ENCODE results near the gene KDELR1.

Gene KDELR1

DNA sequence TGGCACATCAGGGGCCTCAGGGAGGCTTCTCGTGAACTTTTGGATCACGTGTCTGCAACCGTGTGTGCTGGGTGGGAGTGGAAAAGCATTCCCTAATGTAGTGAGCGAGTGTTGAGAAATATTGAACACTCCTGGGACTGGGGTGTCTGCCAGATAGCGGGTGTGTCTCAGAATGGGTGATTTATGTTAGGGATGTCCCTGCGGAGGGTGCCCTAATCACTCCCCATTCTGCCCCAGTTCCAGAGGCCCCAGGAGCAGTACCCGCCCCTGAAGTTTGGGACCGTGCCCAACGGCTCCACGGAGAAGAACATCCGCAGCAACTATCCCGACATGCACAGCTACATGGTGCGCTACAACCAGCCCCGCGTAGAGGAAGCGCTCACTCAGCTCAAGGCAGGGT lies 30.2 kb upstream of the KDELR1 start:
- ATAC-seq: no peak
- TF ChIP-seq ZNF565 (CRISPR knock-in tag; conservative IDR thresholded peaks at IDR 0.05; ENCODE audit: low read depth): no peak
- TF ChIP-seq GLIS3 (CRISPR knock-in tag; IDR thresholded peaks at IDR 0.05): no peak
- TF ChIP-seq RARB (CRISPR knock-in tag; IDR thresholded peaks at IDR 0.05): no peak
- TF ChIP-seq TSHZ2 (CRISPR knock-in tag; IDR thresholded peaks at IDR 0.05): no peak

DNA sequence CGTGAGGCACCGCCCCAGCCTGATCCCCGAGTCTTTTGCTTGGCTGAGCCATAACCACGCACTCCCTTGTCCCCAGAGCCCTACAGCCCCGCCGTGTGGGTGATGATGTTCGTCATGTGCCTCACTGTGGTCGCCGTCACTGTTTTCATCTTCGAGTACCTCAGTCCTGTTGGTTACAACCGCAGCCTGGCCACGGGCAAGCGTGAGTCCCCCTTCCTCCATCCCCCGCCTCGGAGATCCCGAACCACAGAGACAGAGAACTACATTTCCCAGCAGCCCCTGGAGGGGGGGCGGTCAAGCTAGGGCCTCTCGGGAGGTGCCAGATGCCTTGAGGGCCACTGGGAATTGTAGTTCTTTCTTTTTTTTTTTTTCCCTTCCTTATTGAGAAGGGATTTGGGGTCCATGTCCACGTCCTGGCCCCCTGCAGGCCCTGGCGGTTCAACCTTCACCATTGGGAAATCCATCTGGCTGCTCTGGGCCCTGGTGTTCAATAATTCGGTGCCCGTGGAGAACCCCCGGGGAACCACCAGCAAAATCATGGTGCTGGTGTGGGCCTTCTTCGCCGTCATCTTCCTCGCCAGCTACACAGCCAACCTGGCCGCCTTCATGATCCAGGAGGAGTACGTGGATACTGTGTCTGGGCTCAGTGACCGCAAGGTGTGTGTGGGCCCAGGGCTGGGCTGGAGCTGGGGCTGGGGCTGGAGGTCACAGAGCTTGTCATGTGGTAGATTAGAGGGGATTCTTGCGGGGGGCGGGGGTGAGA lies 28.0 kb upstream of the KDELR1 start:
- peak; percentile 86 for ATAC-seq
- no peak for TF ChIP-seq SNAI2 (CRISPR knock-in tag; IDR thresholded peaks at IDR 0.05)
- TF ChIP-seq BACH2 (CRISPR knock-in tag; IDR thresholded peaks at IDR 0.05; ENCODE audit: borderline replicate concordance): no peak
- TF ChIP-seq ZC3H10 (CRISPR knock-in tag; IDR thresholded peaks at IDR 0.05): no peak
- TF ChIP-seq TOX (CRISPR knock-in tag; IDR thresholded peaks at IDR 0.05; ENCODE audit: borderline replicate concordance): no peak
- TF ChIP-seq ZNF565 (CRISPR knock-in tag; conservative IDR thresholded peaks at IDR 0.05; ENCODE audit: low read depth): no peak
- TF ChIP-seq RARB (CRISPR knock-in tag; IDR thresholded peaks at IDR 0.05): no peak
- TF ChIP-seq OSR1 (CRISPR knock-in tag; IDR thresholded peaks at IDR 0.05): no peak
- TF ChIP-seq ESRRG (CRISPR knock-in tag; IDR thresholded peaks at IDR 0.05): no peak

DNA sequence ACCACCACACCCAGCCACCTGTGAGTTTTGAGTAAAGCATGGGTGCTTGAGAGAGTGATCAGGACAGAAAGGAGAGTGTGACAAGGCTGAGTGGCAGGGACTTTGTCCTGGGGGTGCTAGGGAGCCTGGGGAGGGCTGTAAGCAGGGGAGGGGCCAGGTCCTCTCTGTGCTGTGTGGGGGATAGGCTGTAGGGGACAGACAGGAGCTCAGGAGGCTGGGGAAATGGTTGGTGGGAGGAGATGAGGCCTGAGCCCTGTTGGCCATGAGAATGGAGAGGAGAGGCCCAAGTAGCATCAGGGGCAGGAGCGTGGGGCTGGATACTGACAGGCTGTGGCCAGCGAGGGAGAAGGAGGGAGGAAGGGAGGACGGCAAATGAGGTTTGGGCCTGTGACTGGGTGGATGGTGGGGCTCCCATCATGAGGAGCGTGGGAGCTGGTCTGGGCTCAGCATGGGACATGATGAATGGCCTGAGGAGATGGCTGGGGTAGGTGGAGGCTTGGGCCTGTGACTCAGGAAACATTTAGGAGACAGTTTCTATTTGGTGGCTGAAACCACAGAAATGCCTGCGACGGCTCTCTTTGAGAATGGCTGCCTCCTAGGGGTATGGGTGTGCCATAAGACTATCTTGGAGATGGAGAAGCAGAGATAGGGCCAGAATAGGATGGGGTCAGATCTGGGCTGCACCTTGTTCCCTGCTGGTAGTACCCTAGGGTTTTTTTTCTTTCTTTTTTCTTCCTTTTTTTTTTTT lies 27.1 kb upstream of the KDELR1 start:
- TF ChIP-seq GLIS3 (CRISPR knock-in tag; IDR thresholded peaks at IDR 0.05): no peak
- TF ChIP-seq SNAI2 (CRISPR knock-in tag; IDR thresholded peaks at IDR 0.05): no peak
- TF ChIP-seq BACH2 (CRISPR knock-in tag; IDR thresholded peaks at IDR 0.05; ENCODE audit: borderline replicate concordance): no peak
- no peak for TF ChIP-seq ESRRG (CRISPR knock-in tag; IDR thresholded peaks at IDR 0.05)
- no peak for TF ChIP-seq ZNF70 (CRISPR knock-in tag; IDR thresholded peaks at IDR 0.05)
- no peak for TF ChIP-seq ARNTL (CRISPR knock-in tag; IDR thresholded peaks at IDR 0.05; ENCODE audit: borderline replicate concordance, low read depth)
- no peak for TF ChIP-seq ZNF565 (CRISPR knock-in tag; conservative IDR thresholded peaks at IDR 0.05; ENCODE audit: low read depth)
- peak; percentile 35 for ATAC-seq

DNA sequence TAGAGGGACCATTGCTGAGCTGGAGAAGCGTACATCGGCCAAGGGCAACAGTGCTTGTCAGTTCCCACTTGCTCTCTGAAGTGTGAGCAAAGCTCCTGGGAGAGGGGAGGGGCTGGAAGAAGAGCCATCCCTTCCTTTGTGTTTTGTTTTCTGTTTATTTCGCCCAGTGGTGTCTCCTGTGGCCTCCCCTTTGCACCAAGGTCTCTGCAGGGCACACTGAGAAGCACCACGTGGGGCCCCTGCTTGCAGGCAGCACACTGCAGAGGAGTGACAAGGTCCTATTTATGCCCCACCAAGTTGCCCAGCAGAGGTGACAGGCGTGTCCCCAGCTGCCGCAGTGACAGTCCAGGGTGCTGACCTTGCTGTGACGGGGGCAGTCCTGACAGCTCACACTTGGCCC lies 26.1 kb upstream of the KDELR1 start:
- TF ChIP-seq CSRNP3 (CRISPR knock-in tag; IDR thresholded peaks at IDR 0.05): no peak
- TF ChIP-seq ZNF565 (CRISPR knock-in tag; conservative IDR thresholded peaks at IDR 0.05; ENCODE audit: low read depth): no peak
- ATAC-seq: no peak

DNA sequence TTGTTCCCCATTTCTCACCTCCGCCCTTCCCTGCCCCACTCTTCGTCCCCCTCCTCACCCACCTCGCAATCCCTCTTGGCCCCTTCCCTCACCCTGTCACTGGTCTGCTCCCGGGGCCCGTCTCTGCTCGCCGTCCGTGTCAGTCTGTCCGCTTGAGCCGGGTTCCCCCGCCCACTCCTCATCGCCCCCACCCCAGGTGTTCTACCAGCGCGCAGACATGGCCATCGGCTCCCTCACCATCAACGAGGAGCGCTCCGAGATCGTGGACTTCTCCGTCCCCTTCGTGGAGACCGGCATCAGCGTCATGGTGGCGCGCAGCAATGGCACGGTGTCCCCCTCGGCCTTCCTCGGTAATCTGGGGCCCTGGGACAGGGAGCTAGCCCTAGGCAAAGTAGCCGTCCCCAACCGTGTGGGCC lies 24.5 kb upstream of the KDELR1 start:
- no peak for ATAC-seq
- no peak for TF ChIP-seq ZNF8 (CRISPR knock-in tag; IDR thresholded peaks at IDR 0.05)
- TF ChIP-seq ARNTL (CRISPR knock-in tag; IDR thresholded peaks at IDR 0.05; ENCODE audit: borderline replicate concordance, low read depth): no peak
- TF ChIP-seq ZNF565 (CRISPR knock-in tag; conservative IDR thresholded peaks at IDR 0.05; ENCODE audit: low read depth): no peak
- TF ChIP-seq PATZ1 (CRISPR knock-in tag; IDR thresholded peaks at IDR 0.05; ENCODE audit: borderline replicate concordance): no peak
- no peak for TF ChIP-seq TOX (CRISPR knock-in tag; IDR thresholded peaks at IDR 0.05; ENCODE audit: borderline replicate concordance)
- no peak for TF ChIP-seq SNAI2 (CRISPR knock-in tag; IDR thresholded peaks at IDR 0.05)
- no peak for TF ChIP-seq PPARA (CRISPR knock-in tag; IDR thresholded peaks at IDR 0.05; ENCODE audit: borderline replicate concordance)
- no peak for TF ChIP-seq ESRRG (CRISPR knock-in tag; IDR thresholded peaks at IDR 0.05)
- TF ChIP-seq, protein P1, sequence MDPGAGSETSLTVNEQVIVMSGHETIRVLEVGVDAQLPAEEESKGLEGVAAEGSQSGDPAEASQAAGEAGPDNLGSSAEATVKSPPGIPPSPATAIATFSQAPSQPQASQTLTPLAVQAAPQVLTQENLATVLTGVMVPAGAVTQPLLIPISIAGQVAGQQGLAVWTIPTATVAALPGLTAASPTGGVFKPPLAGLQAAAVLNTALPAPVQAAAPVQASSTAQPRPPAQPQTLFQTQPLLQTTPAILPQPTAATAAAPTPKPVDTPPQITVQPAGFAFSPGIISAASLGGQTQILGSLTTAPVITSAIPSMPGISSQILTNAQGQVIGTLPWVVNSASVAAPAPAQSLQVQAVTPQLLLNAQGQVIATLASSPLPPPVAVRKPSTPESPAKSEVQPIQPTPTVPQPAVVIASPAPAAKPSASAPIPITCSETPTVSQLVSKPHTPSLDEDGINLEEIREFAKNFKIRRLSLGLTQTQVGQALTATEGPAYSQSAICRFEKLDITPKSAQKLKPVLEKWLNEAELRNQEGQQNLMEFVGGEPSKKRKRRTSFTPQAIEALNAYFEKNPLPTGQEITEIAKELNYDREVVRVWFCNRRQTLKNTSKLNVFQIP (CRISPR knock-in tag; IDR thresholded peaks at IDR 0.05; ENCODE audit: borderline replicate concordance, low read depth): no peak
- no peak for TF ChIP-seq TCF4 (CRISPR knock-in tag; IDR thresholded peaks at IDR 0.05; ENCODE audit: borderline replicate concordance)
- no peak for TF ChIP-seq ZFP3 (CRISPR knock-in tag; IDR thresholded peaks at IDR 0.05)
- no peak for TF ChIP-seq ZFP30 (CRISPR knock-in tag; IDR thresholded peaks at IDR 0.05)
- no peak for TF ChIP-seq OSR1 (CRISPR knock-in tag; IDR thresholded peaks at IDR 0.05)
- TF ChIP-seq ZC3H10 (CRISPR knock-in tag; IDR thresholded peaks at IDR 0.05): no peak
- no peak for TF ChIP-seq ISL1 (CRISPR knock-in tag; IDR thresholded peaks at IDR 0.05)
- no peak for TF ChIP-seq TSHZ2 (CRISPR knock-in tag; IDR thresholded peaks at IDR 0.05)
